Astrocyte (in vitro differentiated cells and primary cell): ENCODE measurements around the gene SARNP. TPM values are rescaled to one million over a fixed set of nuclear protein-coding genes. Genes with fewer than 3 reads are reported as not detected.

Experiments used
- DNase-seq: peaks from one replicate; pipeline ENCODE4 v3.0.0-alpha.2; 2010; ENCODE audit warnings: low read depth
- FAIRE-seq: peaks from 2 replicates; lab custom pipeline; 2011; peaks lifted over from hg19 to GRCh38; lab: Jason Lieb, UNC
- H2AFZ ChIP-seq: 2 replicates; pipeline ENCODE4 v1.6.0; 2012; ENCODE audit warnings: low read depth, low read length, inconsistent platforms
- H3K27ac ChIP-seq: 2 replicates; pipeline ENCODE4 v1.5.1; 2011; ENCODE audit warnings: low read depth, low read length, inconsistent platforms
- H3K27me3 ChIP-seq: 2 replicates; pipeline ENCODE4 v1.6.0; 2011; ENCODE audit warnings: low read length, inconsistent platforms; ENCODE audit not compliant: insufficient read depth
- H3K36me3 ChIP-seq: 2 replicates; pipeline ENCODE4 v1.5.1; 2011; ENCODE audit warnings: low read length, inconsistent platforms; ENCODE audit not compliant: insufficient read depth
- H3K4me1 ChIP-seq: 2 replicates; pipeline ENCODE4 v1.5.1; 2011; ENCODE audit warnings: low read length, inconsistent platforms; ENCODE audit not compliant: insufficient read depth
- H3K4me2 ChIP-seq: 2 replicates; pipeline ENCODE4 v1.6.0; 2012; ENCODE audit warnings: low read length, inconsistent platforms
- H3K4me3 ChIP-seq: 2 replicates; pipeline ENCODE4 v1.5.1; 2011; ENCODE audit warnings: low read depth, mild to moderate bottlenecking, low read length, inconsistent platforms; ENCODE audit not compliant: insufficient read depth
- H3K79me2 ChIP-seq: 2 replicates; pipeline ENCODE4 v1.6.0; 2012; ENCODE audit warnings: mild to moderate bottlenecking, low read length, inconsistent platforms; ENCODE audit not compliant: insufficient read depth
- H3K9ac ChIP-seq: 2 replicates; pipeline ENCODE4 v1.6.0; 2012; ENCODE audit warnings: mild to moderate bottlenecking, low read length, inconsistent platforms
- H3K9me3 ChIP-seq: 2 replicates; pipeline ENCODE4 v1.5.1; 2012; ENCODE audit warnings: low read depth, mild to moderate bottlenecking, low read length, inconsistent platforms; ENCODE audit not compliant: insufficient read depth
- H4K20me1 ChIP-seq: 2 replicates; pipeline ENCODE4 v1.6.0; 2012; ENCODE audit warnings: low read length, inconsistent platforms; ENCODE audit not compliant: insufficient read depth
- H3K27ac Mint-ChIP-seq: one replicate; pipeline ENCODE4 v1.8.0; 2021; ENCODE audit warnings: mild to moderate bottlenecking, mixed read lengths; ENCODE audit not compliant: unreplicated experiment
- H3K27me3 Mint-ChIP-seq: one replicate; pipeline ENCODE4 v1.8.0; 2021; ENCODE audit warnings: low read depth, mixed read lengths; ENCODE audit not compliant: unreplicated experiment
- H3K36me3 Mint-ChIP-seq: one replicate; pipeline ENCODE4 v1.8.0; 2021; ENCODE audit warnings: low read depth, mixed read lengths; ENCODE audit not compliant: unreplicated experiment
- H3K4me1 Mint-ChIP-seq: one replicate; pipeline ENCODE4 v1.8.0; 2021; ENCODE audit warnings: low read depth, mixed read lengths; ENCODE audit not compliant: unreplicated experiment
- H3K4me3 Mint-ChIP-seq: one replicate; pipeline ENCODE4 v1.8.0; 2021; ENCODE audit warnings: mild to moderate bottlenecking, moderate library complexity, mixed read lengths; ENCODE audit not compliant: unreplicated experiment
- H3K9me3 Mint-ChIP-seq: one replicate; pipeline ENCODE4 v1.8.0; 2021; ENCODE audit warnings: mild to moderate bottlenecking, mixed read lengths; ENCODE audit not compliant: unreplicated experiment
- CTCF ChIP-seq: IDR thresholded peaks from 2 replicates; pipeline ENCODE4 v1.5.1; 2011; ENCODE audit warnings: low read depth, mild to moderate bottlenecking, inconsistent platforms, low read length, moderate library complexity; ENCODE audit not compliant: insufficient read depth
- EZH2 ChIP-seq: IDR thresholded peaks from 2 replicates; pipeline ENCODE4 v1.6.1; 2012; ENCODE audit warnings: mild to moderate bottlenecking, low read length, inconsistent platforms; ENCODE audit not compliant: insufficient read depth
- total RNA-seq: library from RNA; stranded (reverse); gene quantifications from 2 replicates; pipeline ENCODE4 v1.2.1, GENCODE V29; 2021

The SARNP gene
- total RNA-seq, 1 donor from 2014 or later = 105 TPM

GRCh38 chr12:55797550-55797949 lies 20.0 kb downstream of the SARNP start:
- no peak overlapping the region for H3K4me2 ChIP-seq
- no peaks in the 10 kb centered on the region for H3K27me3 Mint-ChIP-seq
- H3K27ac ChIP-seq = no peak overlapping the region
- H3K9ac ChIP-seq = no peak overlapping the region
- no peak overlapping the region for H3K4me3 ChIP-seq
- no peak overlapping the region for H3K27ac Mint-ChIP-seq
- H4K20me1 ChIP-seq = peaks cover 37% of the 10 kb centered on the region
- TF ChIP-seq CTCF = no peak
- no peak for TF ChIP-seq EZH2
- DNase-seq = no peak
- no peak overlapping the region for H3K4me3 Mint-ChIP-seq
- H3K9me3 ChIP-seq = no peaks in the 10 kb centered on the region
- no peak for FAIRE-seq
- peaks cover 27% of the 10 kb centered on the region for H3K79me2 ChIP-seq
- H2AFZ ChIP-seq = no peak overlapping the region
- no peaks in the 10 kb centered on the region for H3K27me3 ChIP-seq
- H3K4me1 Mint-ChIP-seq = peaks cover 4% of the 10 kb centered on the region
- H3K36me3 Mint-ChIP-seq = peaks cover 10% of the 10 kb centered on the region
- H3K9me3 Mint-ChIP-seq = no peaks in the 10 kb centered on the region
- H3K4me1 ChIP-seq = no peaks in the 10 kb centered on the region
- peaks cover 66% of the 10 kb centered on the region for H3K36me3 ChIP-seq

DNA sequence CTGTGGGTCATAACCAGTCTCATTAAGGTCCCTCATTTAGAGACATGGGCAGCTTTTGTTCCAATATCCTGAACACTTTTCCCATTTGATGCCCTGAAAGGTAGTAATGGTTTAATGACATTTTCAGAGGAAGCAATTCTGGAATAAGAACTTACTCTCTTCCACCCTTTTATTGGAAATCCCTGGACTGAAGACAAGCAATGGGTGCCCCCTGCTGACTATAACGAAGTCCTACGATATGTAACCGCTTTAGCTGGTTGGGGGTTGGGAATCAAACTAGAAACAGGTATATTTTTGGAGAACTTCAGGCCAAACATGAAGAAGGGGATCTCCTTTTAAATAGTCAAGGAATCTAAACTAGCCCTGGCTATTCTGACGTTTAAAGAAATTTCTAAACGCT lies 20.5 kb downstream of the SARNP start:
- peaks cover 37% of the 10 kb centered on the region for H4K20me1 ChIP-seq
- TF ChIP-seq CTCF (peak; percentile 50), EZH2 (no peak)
- no peaks in the 10 kb centered on the region for H3K4me1 ChIP-seq
- H3K9ac ChIP-seq = no peak overlapping the region
- H3K27me3 Mint-ChIP-seq = no peaks in the 10 kb centered on the region
- no peak overlapping the region for H3K4me3 Mint-ChIP-seq
- no peak overlapping the region for H3K4me2 ChIP-seq
- no peak overlapping the region for H3K27ac Mint-ChIP-seq
- DNase-seq = peak; percentile 21
- no peak overlapping the region for H3K27ac ChIP-seq
- H3K27me3 ChIP-seq = no peaks in the 10 kb centered on the region
- H2AFZ ChIP-seq = no peak overlapping the region
- FAIRE-seq = no peak
- no peaks in the 10 kb centered on the region for H3K9me3 ChIP-seq
- H3K36me3 ChIP-seq = peaks cover 62% of the 10 kb centered on the region
- peaks cover 4% of the 10 kb centered on the region for H3K4me1 Mint-ChIP-seq
- H3K9me3 Mint-ChIP-seq = no peaks in the 10 kb centered on the region
- H3K4me3 ChIP-seq = no peak overlapping the region
- H3K79me2 ChIP-seq = peaks cover 26% of the 10 kb centered on the region
- H3K36me3 Mint-ChIP-seq = peaks cover 10% of the 10 kb centered on the region

DNA sequence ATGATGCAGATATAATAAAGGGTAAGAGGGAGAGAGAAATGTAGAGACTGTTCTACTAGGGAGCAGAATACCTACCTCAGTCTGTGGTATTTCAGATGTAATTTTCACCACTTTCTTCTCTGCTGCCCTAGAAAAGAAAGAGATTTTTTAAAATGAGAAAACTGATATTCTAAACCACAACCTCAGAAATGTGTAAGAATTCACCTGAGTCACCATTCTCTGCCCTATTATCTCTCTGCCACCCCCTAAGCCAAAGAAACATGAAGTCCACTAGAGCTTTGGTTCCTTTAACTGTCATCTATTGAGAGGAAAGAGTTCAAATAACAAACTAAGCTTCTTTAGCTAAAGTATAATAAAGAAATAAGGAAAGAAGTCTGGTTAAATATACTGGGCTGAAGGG lies 21.6 kb downstream of the SARNP start:
- peak overlapping the region; percentile 28 for H3K27ac Mint-ChIP-seq

More for the DNA sequence above, 21.6 kb downstream of the SARNP start:
- H2AFZ ChIP-seq = no peak overlapping the region
- peaks cover 30% of the 10 kb centered on the region for H4K20me1 ChIP-seq
- no peak overlapping the region for H3K4me3 ChIP-seq
- H3K9me3 ChIP-seq = no peaks in the 10 kb centered on the region
- H3K79me2 ChIP-seq = peaks cover 17% of the 10 kb centered on the region
- peaks cover 58% of the 10 kb centered on the region for H3K36me3 ChIP-seq
- H3K4me2 ChIP-seq = no peak overlapping the region
- no peaks in the 10 kb centered on the region for H3K4me1 ChIP-seq
- TF ChIP-seq EZH2 (no peak), CTCF (no peak)
- H3K27ac ChIP-seq = no peak overlapping the region
- Mint-ChIP-seq H3K9me3 (no peaks in the 10 kb centered on the region), H3K4me3 (no peak overlapping the region), H3K27me3 (no peaks in the 10 kb centered on the region), H3K36me3 (peaks cover 10% of the 10 kb centered on the region), H3K4me1 (peaks cover 4% of the 10 kb centered on the region)
- no peak overlapping the region for H3K9ac ChIP-seq
- DNase-seq = no peak
- H3K27me3 ChIP-seq = no peaks in the 10 kb centered on the region
- FAIRE-seq = no peak
